MCF 10A (cell line): Measurements from ENCODE around the gene RHBG. TPM values are rescaled to one million over a fixed set of nuclear protein-coding genes. Genes with fewer than 3 reads are reported as not detected.

Experiments used
- BruUV-seq: library from RNA; stranded (reverse); fragments of 400-500 nt; replicated peaks from 2 replicates; lab custom pipeline; 2021; lab: Mats Ljungman, UMichigan
- CTCF ChIA-PET: fragments of 300-600 bp; sonication (Branson Sonifier 250); formaldehyde crosslinking; extraction: SDS; loops from one replicate; lab custom pipeline; 2021; ENCODE audit warnings: antibody characterized with exemption, inconsistent platforms; lab: Yijun Ruan, JAX
- POLR2A ChIA-PET: fragments of 300-600, 350-650 bp; sonication (Branson Sonifier 250); formaldehyde crosslinking; extraction: SDS; loops from one replicate; lab custom pipeline; 2020; ENCODE audit warnings: antibody characterized with exemption, inconsistent platforms; lab: Yijun Ruan, JAX
- DNase-seq: peaks from one replicate; pipeline ENCODE4 v3.0.0-alpha.2; 2018; ENCODE audit not compliant: unreplicated experiment
- H3K27ac Mint-ChIP-seq: one replicate; pipeline ENCODE4 v1.8.0; 2022; ENCODE audit warnings: mild to moderate bottlenecking, low read depth, mixed read lengths; ENCODE audit not compliant: unreplicated experiment
- H3K27me3 Mint-ChIP-seq: one replicate; pipeline ENCODE4 v1.8.0; 2022; ENCODE audit warnings: mixed read lengths; ENCODE audit not compliant: insufficient read depth, unreplicated experiment
- H3K36me3 Mint-ChIP-seq: one replicate; pipeline ENCODE4 v1.8.0; 2022; ENCODE audit warnings: mild to moderate bottlenecking, moderate library complexity, mixed read lengths; ENCODE audit not compliant: insufficient read depth, unreplicated experiment
- H3K4me1 Mint-ChIP-seq: one replicate; pipeline ENCODE4 v1.8.0; 2022; ENCODE audit warnings: mixed read lengths; ENCODE audit not compliant: insufficient read depth, unreplicated experiment
- H3K4me3 Mint-ChIP-seq: one replicate; pipeline ENCODE4 v1.8.0; 2022; ENCODE audit warnings: mild to moderate bottlenecking, moderate library complexity, mixed read lengths; ENCODE audit not compliant: unreplicated experiment
- H3K9me3 Mint-ChIP-seq: one replicate; pipeline ENCODE4 v1.8.0; 2022; ENCODE audit warnings: mixed read lengths; ENCODE audit not compliant: unreplicated experiment
- intact Hi-C: fragments of 100-400 bp; cut with micrococcal nuclease; formaldehyde crosslinking; loops from 2 replicates; pipeline ENCODE4 v1.14.1; 2022
- total RNA-seq: library from RNA; stranded (reverse); gene quantifications from 2 replicates; pipeline ENCODE4 v1.2.3, GENCODE V29; 2022
- TF ChIP-seq, protein P1 (sequence below): fragments of 200-600 bp; IDR thresholded peaks from one replicate; pipeline ENCODE4 v1.8.0; 2022; ENCODE audit warnings: antibody characterized with exemption, mild to moderate bottlenecking; ENCODE audit not compliant: unreplicated experiment

RHBG gene
- total RNA-seq, 1 experiment from 2014 or later: not detected

DNA sequence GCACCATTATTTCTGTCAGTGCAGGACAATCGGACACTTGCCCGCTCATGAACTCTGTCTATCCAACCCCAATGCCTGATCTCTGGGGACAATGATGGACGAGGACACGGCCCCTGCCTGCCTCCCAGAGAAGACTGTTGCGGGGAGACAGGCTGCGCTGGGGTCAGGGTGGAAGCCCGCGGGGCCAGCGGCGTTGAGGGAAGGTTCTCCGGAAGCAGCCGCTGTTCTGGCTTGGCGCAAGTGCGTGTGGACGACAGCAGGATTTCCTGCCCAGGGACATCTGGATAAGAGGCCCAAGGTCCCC is 18.8 kb downstream of the RHBG start:
- no peaks in the 10 kb centered on the region for H3K9me3 Mint-ChIP-seq
- intact Hi-C loops: no loop called here
- CTCF ChIA-PET: interaction anchor here (2.9 to 10.9 kb wide), 8 partner anchors 13 to 221 kb away, joined by 29 to 452 read pairs (median 71); no protein-coding TSS in a partner anchor
- H3K27me3 Mint-ChIP-seq: no peaks in the 10 kb centered on the region
- H3K36me3 Mint-ChIP-seq: no peaks in the 10 kb centered on the region
- no peak overlapping the region for H3K27ac Mint-ChIP-seq
- POLR2A ChIA-PET: no interaction called here
- DNase-seq: no peak
- TF ChIP-seq, protein P1, sequence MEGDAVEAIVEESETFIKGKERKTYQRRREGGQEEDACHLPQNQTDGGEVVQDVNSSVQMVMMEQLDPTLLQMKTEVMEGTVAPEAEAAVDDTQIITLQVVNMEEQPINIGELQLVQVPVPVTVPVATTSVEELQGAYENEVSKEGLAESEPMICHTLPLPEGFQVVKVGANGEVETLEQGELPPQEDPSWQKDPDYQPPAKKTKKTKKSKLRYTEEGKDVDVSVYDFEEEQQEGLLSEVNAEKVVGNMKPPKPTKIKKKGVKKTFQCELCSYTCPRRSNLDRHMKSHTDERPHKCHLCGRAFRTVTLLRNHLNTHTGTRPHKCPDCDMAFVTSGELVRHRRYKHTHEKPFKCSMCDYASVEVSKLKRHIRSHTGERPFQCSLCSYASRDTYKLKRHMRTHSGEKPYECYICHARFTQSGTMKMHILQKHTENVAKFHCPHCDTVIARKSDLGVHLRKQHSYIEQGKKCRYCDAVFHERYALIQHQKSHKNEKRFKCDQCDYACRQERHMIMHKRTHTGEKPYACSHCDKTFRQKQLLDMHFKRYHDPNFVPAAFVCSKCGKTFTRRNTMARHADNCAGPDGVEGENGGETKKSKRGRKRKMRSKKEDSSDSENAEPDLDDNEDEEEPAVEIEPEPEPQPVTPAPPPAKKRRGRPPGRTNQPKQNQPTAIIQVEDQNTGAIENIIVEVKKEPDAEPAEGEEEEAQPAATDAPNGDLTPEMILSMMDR: no peak
- peaks cover 11% of the 10 kb centered on the region for H3K4me1 Mint-ChIP-seq
- H3K4me3 Mint-ChIP-seq: no peak overlapping the region
- no TSS peak for BruUV-seq

- no TSS peak for BruUV-seq
- no peak for DNase-seq
- POLR2A ChIA-PET: interaction anchor here (1.8 kb wide), 1 partner anchor 58 kb away, joined by 4 read pairs; no protein-coding TSS in a partner anchor
- intact Hi-C loops: no loop called here
- TF ChIP-seq, protein P1: no peak
- Mint-ChIP-seq H3K36me3 (no peaks in the 10 kb centered on the region), H3K4me3 (no peak overlapping the region), H3K9me3 (no peaks in the 10 kb centered on the region), H3K27me3 (no peaks in the 10 kb centered on the region), H3K27ac (no peak overlapping the region), H3K4me1 (peaks cover 11% of the 10 kb centered on the region)
- CTCF ChIA-PET: interaction anchor here (0.5 to 10.9 kb wide), 5 partner anchors 13 to 410 kb away, joined by 3 to 452 read pairs (median 4); partner anchors contain the start of gene ARHGEF2
Observed at GRCh38 chr1:156388174-156389137, 19.4 kb downstream of the RHBG start.

GRCh38 chr1:156389311-156389710 is 20.3 kb downstream of the RHBG start:
- ChIA-PET CTCF (interaction anchor here (0.6 to 10.9 kb wide), 6 partner anchors 13 to 289 kb away, joined by 3 to 452 read pairs (median 4); no protein-coding TSS in a partner anchor), POLR2A (interaction anchor here (0.6 to 1.8 kb wide), 2 partner anchors 57 to 217 kb away, joined by 3 to 4 read pairs; no protein-coding TSS in a partner anchor)
- Mint-ChIP-seq H3K4me3 (no peak overlapping the region), H3K36me3 (no peaks in the 10 kb centered on the region), H3K9me3 (no peaks in the 10 kb centered on the region), H3K27ac (no peak overlapping the region), H3K4me1 (peaks cover 11% of the 10 kb centered on the region), H3K27me3 (no peaks in the 10 kb centered on the region)
- no peak for DNase-seq
- TF ChIP-seq, protein P1: no peak
- intact Hi-C loops: no loop called here
- BruUV-seq: no TSS peak
